ENCODE results near the gene CCSER2. TPM values are rescaled to one million over a fixed set of nuclear protein-coding genes. Genes with fewer than 3 reads are reported as not detected.
"Not testable (repeated sequence)": the region's sequence is repeated elsewhere in the genome, so short reads cannot be mapped to it uniquely, and the experiment has no call there.

CCSER2 gene
- total RNA-seq, 1 donor from 2014 or later, result 66.1 TPM

DNA sequence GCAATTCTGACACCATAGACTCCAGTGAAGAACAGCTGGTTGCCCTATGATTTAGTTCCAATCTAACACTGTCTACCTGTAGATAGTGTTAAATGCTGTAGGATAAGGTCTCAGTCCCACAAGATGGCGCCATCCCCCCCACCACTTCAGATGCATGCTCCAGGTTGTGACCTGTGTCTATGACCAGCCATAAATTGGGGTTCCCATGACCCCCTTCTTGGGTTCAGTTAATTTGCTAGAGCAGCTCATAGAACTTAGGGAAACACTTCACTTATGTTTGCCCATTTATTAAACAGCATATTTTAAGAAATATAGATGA lies 13.1 kb downstream of the CCSER2 start:
- no peaks in the 10 kb centered on the region for H3K9me3 ChIP-seq
- no peak overlapping the region for H3K4me3 ChIP-seq
- H3K36me3 ChIP-seq, result no peaks in the 10 kb centered on the region
- H3K4me1 ChIP-seq, result peaks cover 64% of the 10 kb centered on the region
- TF ChIP-seq, protein P1, sequence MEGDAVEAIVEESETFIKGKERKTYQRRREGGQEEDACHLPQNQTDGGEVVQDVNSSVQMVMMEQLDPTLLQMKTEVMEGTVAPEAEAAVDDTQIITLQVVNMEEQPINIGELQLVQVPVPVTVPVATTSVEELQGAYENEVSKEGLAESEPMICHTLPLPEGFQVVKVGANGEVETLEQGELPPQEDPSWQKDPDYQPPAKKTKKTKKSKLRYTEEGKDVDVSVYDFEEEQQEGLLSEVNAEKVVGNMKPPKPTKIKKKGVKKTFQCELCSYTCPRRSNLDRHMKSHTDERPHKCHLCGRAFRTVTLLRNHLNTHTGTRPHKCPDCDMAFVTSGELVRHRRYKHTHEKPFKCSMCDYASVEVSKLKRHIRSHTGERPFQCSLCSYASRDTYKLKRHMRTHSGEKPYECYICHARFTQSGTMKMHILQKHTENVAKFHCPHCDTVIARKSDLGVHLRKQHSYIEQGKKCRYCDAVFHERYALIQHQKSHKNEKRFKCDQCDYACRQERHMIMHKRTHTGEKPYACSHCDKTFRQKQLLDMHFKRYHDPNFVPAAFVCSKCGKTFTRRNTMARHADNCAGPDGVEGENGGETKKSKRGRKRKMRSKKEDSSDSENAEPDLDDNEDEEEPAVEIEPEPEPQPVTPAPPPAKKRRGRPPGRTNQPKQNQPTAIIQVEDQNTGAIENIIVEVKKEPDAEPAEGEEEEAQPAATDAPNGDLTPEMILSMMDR (IDR thresholded peaks at IDR 0.05), result no peak
- no peak overlapping the region for H3K27ac ChIP-seq
- no peak for DNase-seq
- intact Hi-C loops (cut with DNase I), result no loop called here
- no peak for ATAC-seq
- H3K27me3 ChIP-seq (ENCODE audit: low read depth), result no peaks in the 10 kb centered on the region

- ATAC-seq, result no peak
- no peak overlapping the region for H3K4me3 ChIP-seq
- DNase-seq, result no peak
- H3K9me3 ChIP-seq, result no peaks in the 10 kb centered on the region
- H3K27ac ChIP-seq, result no peak overlapping the region
- H3K36me3 ChIP-seq, result no peaks in the 10 kb centered on the region
- intact Hi-C loops (cut with DNase I), result no loop called here
- peaks cover 59% of the 10 kb centered on the region for H3K4me1 ChIP-seq
- TF ChIP-seq, protein P1 (IDR thresholded peaks at IDR 0.05), result no peak
- no peaks in the 10 kb centered on the region for H3K27me3 ChIP-seq (ENCODE audit: low read depth)
Observed at GRCh38 chr10:84341983-84342382, 13.6 kb downstream of the CCSER2 start.

GRCh38 chr10:84342584-84342983 lies 14.2 kb downstream of the CCSER2 start:
- TF ChIP-seq, protein P1 (IDR thresholded peaks at IDR 0.05), result no peak
- no peak for DNase-seq
- intact Hi-C loops (cut with DNase I), result no loop called here
- no peak for ATAC-seq
- Histone ChIP-seq H3K4me1 (peaks cover 53% of the 10 kb centered on the region), H3K4me3 (no peak overlapping the region), H3K36me3 (no peaks in the 10 kb centered on the region), H3K9me3 (no peaks in the 10 kb centered on the region), H3K27ac (no peak overlapping the region), H3K27me3 (ENCODE audit: low read depth) (no peaks in the 10 kb centered on the region)

DNA sequence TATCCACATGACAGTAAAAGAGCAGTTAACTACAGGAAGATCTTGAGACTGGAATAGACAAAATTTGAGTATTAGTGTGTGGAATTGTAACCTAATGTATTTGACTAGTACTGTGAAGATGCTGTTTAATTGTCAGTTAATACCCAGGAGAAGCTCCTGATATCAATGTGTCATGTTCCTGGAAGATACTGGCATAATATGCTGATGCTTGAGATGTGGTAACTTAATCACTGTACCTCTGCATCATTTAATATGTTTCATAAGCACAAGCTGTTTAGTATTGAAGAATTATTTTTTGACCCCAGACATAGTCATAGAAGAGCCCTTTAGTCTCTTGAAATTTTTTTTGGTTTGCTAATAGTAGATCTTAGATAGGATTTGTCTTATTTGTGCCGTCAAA lies 15.4 kb downstream of the CCSER2 start:
- intact Hi-C loops (cut with DNase I), result no loop called here
- no peaks in the 10 kb centered on the region for H3K9me3 ChIP-seq
- ATAC-seq (no peak), DNase-seq (no peak)
- H3K27ac ChIP-seq, result no peak overlapping the region
- no peak overlapping the region for H3K4me3 ChIP-seq
- H3K27me3 ChIP-seq (ENCODE audit: low read depth), result no peaks in the 10 kb centered on the region
- peaks cover 41% of the 10 kb centered on the region for H3K4me1 ChIP-seq
- H3K36me3 ChIP-seq, result no peaks in the 10 kb centered on the region
- TF ChIP-seq, protein P1 (IDR thresholded peaks at IDR 0.05), result no peak

- H3K36me3 ChIP-seq, result no peaks in the 10 kb centered on the region
- no peak overlapping the region for H3K27ac ChIP-seq
- TF ChIP-seq, protein P1 (IDR thresholded peaks at IDR 0.05), result no peak
- intact Hi-C loops (cut with DNase I), result no loop called here
- no peaks in the 10 kb centered on the region for H3K9me3 ChIP-seq
- H3K27me3 ChIP-seq (ENCODE audit: low read depth), result no peaks in the 10 kb centered on the region
- peaks cover 38% of the 10 kb centered on the region for H3K4me1 ChIP-seq
- H3K4me3 ChIP-seq, result no peak overlapping the region
- ATAC-seq (no peak), DNase-seq (no peak)
Observed at GRCh38 chr10:84344526-84344925, 16.1 kb downstream of the CCSER2 start.

DNA sequence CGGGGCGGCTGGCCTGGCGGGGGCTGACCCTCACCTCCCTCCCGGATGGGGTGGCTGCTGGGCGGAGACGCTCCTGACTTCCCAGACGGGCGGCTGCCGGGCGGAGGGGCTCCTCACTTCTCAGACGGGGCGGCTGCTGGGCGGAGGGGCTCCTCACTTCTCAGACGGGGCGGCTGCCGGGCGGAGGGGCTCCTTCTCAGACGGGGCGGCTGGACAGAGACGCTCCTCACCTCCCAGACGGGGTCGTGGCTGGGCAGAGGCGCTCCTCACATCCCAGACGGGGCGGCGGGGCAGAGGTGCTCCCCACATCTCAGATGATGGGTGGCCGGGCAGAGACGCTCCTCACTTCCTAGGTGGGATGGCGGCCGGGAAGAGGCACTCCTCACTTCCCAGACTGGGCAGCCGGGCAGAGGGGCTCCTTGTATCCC lies 19.2 kb downstream of the CCSER2 start:
- intact Hi-C loops (cut with DNase I); H3K9me3 ChIP-seq; H3K27me3 ChIP-seq (ENCODE audit: low read depth); H3K27ac ChIP-seq; ATAC-seq; H3K36me3 ChIP-seq; DNase-seq; H3K4me3 ChIP-seq: not testable (repeated sequence)
- H3K4me1 ChIP-seq, result peaks cover 30% of the 10 kb centered on the region
